ENCODE data around the gene TUB.

Gene TUB

DNA sequence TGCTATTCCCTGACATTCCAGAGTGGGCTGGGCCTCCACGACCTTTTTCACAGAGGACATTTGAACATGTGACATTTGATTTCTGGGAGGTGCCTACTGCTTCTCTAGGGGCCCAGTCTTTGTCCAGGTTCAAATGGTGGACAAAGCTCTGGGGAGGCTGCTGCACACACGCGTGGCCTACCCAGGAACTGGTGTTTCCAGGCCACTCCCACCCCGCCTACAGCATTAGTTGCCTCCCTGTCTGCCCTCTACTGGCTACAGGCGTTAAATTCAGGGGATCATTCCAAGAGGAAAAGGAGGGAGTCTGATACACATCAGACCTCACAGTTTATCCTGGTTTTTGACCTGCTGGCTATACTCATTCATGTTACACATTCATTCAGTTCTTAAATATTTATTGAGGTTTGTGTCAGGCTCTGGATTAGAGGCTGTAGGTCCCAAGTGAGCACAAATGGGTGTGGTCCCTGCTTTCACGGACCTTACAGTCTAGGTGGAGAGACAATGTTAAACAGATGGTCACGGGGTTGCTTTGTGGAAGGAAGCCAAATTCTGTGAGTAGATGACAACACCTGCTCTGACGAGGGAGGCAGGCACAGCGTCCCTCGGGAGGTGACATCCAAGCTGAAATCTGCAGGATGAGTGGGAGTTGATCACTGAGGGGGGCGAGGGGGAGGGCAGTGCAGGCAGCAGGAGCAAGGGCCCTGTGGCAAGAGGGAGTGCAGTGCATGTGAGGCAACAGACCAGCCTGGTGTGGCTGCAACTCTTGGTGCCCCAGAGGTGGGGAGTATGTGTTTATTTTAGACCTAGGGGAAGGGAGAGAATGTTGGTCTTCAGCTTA is 11.8 kb downstream of the TUB start:
- peak; percentile 35 for DNase-seq

DNA sequence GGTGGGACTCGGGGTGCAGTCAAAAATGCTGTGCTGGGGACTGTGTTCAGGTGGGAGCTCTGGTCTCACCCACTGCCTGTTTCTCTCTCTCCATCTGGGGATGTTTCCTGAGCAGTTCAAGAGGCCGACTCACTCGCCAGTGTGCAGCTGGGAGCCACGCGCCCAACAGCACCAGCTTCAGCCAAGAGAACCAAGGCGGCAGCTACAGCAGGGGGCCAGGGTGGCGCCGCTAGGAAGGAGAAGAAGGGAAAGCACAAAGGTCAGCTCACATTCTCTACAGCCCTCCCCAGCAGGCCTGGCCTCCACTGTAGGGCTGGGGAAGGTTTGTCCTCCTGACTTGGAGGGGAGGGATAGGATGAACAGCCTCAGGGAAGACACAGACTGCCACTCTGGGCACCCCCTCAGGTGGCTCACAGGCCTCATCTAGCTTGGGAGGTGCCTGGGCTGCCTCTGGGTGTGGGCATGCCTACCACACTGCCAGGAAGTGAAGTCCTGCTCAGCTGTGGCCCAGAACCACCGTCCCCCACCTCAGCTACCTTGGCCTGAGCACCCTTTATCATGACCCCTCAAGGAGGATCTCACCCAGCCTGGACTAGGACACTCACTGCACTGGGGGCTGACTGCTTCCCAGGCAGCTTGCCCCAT is 13.0 kb downstream of the TUB start:
- no peak for DNase-seq

DNA sequence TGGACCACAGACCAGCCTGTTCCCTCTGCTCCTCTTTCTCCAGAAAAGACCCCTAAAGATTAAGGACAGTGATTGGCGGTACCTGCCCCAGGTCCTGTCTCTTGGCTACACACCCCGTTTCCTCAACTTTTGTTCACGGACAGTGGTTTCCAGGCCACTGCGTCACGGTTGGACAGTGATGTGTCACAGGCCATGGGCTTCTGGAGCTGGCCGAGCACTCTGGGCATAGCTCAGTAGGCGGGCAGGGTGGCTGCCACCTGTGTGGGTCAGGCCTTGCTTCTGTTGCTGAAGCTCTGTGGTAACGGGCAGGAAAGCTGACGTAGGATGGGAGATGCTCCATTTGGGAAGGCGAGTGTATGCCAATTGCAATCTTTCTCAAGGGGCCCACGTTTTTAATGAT is 13.6 kb downstream of the TUB start:
- no peak for DNase-seq

DNA sequence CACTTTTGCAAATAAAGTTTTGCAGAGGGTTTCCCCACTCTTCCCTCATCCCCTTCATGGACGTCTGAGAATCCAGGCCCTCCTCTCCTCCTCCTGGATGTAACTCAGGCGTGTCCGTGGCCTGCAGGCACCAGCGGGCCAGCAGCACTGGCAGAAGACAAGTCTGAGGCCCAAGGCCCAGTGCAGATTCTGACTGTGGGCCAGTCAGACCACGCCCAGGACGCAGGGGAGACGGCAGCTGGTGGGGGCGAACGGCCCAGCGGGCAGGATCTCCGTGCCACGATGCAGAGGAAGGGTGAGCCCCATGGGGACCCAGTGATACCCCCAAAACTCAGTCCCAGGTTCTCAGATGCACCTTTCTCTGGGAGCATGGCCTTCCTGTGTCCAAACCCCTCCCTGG is 14.4 kb downstream of the TUB start:
- DNase-seq: no peak

DNA sequence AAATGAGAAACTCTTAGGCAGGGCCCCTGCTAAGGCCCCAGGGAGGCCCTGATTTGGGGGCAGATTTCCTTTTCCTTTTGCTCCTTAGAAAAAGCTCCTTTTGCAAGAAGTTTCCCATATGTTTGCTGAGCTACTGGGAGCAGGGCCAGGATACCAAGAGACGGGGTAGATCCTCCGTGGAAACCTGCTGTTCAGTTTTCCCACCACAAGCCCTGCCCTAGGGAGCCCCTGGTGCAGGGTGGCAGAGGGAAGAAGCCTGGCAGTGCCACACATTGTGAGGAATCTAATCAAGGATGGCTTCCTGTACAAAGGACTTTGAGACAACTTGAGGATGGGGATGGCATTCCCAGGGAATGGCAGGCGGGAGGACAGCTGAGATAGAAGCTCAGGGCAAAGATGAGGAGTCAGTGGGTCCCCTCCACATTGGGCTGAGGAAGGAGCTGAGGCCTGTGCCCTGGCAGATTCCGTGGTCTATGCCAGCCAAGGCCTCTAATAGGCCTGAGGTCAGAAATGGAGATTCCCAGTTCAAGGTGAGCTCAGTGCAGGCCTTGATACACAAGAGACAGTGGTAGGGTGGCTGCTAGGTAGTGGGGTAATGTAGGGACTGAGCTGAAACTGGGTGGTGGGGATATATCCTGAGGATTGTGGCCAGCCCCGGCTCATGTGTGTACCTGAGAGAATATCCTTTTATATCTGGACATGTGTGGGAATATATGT is 15.0 kb downstream of the TUB start:
- DNase-seq: no peak

DNA sequence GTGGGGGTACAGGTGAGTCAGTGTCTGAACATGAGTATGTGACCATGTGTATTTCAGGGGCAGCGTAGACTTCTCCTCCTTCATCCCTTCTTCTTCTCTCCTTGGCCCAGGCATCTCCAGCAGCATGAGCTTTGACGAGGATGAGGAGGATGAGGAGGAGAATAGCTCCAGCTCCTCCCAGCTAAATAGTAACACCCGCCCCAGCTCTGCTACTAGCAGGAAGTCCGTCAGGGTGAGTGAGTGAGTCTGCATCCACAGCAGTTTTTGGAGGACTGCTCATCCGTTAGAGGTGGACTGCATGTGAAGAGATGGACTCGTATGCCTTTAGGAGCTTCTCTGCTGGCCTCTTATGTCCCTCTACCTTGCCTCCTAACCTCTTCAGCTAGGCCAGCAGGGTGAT is 15.6 kb downstream of the TUB start:
- no peak for DNase-seq

DNA sequence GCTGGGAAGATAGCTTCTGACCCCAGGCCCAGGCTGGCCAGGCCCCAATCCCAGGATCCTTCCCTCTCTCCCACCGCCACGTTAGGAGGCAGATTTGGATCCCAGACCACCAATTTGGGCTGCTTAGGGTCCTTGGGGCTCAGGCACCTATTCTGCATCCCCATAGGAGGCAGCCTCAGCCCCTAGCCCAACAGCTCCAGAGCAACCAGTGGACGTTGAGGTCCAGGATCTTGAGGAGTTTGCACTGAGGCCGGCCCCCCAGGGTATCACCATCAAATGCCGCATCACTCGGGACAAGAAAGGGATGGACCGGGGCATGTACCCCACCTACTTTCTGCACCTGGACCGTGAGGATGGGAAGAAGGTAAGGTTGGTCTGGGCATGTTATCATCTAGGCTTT is 16.1 kb downstream of the TUB start:
- no peak for DNase-seq

DNA sequence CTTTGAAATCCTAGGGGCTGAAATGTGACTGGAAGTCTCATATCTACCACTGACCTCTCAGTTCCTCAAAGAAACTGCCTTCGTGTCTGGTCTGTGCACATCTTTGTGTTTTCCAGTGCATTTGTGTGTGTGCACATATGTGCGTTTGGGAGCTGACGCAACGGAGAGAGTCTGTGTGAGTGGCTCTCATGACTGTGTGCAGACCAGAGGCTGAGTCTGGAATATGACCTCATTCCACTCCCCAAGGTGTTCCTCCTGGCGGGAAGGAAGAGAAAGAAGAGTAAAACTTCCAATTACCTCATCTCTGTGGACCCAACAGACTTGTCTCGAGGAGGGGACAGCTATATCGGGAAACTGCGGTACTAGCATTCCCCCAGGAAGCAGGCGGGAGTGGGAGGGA is 16.5 kb downstream of the TUB start:
- no peak for DNase-seq

DNA sequence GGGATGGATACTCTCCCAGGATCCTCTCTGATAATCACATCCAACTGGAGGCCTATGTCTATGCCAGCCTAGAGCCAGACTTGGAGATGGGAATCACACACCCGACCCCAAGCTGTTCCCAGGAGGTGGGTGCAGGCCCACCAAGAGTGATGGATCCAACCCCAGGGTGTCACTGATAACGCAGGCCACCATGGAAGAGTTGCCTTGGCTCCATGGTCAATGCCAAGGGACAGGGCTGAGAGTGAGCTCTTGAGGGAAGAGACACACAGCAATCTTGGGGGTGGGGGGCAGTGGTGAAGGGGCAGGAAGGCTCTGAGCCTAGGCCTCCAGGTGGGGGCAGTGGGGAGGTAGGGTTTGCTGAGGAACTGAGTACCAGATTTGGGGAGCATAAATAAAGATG is 16.9 kb downstream of the TUB start:
- DNase-seq: no peak

DNA sequence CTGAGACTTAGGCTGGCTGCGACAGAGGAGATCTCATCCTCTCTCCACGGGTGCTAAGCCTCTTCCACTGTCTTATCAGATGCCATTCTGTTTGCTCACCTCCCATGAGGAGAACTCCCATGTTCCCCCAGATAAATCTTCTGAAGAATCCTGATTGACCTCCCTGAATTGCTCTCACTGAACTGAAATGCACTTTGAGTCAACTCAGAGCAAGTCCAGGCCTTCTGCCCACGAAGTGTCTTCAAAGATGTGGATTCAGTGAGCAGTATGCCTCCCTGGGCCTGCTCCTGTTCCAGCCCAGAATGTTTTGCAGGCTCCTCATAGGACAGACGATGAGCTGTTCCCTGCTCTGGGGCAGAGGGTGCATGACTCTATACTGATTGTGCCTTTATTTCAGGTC is 17.4 kb downstream of the TUB start:
- no peak for DNase-seq

DNA sequence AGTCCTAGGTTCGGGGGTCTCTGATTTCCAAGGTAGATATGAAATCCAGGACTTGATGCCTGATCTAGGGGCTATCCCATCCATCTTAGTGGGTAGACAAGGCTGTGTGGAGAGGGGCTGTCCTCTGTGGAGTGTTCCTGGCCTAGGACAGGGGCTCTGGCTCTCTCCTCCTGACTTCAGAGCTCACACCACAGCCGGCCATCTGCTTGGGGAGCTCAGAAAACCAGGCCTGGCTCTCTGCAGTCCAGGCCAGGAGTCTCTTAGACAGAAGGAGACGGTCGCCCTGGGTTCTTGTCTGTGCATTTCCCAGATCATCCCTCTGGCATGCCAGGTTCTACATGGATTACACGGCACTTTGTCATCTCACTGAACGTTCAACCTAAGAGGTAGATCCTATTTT is 17.9 kb downstream of the TUB start:
- DNase-seq: no peak

DNA sequence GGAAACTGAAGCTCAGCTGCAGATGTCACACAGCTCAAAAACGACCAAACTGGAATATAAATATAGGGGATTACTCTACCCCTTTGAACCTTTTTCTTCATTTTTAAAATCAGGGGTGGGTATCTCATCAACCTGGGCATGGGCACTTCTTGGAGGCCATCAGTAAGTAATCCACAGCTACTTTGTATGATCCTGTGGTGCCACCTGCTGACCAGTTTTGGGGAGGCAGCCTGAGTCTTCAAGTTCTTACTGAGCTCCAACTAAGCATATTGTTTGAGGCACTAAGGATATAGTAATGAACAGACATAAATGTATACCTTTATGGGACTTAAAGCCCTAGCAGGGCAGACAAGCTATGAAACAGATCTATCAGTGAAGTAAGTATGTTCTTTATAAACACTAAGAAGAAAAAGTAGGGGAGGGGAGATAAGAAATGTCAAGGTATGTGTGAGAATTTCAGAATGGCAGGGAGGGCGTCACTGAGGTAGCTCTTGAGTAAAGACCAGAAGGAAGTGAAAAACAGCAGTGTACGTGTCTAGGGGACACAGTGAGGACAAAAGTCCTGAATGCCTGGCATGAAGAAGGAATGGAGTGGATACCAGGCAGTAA is 18.4 kb downstream of the TUB start:
- peak; percentile 36 for DNase-seq

DNA sequence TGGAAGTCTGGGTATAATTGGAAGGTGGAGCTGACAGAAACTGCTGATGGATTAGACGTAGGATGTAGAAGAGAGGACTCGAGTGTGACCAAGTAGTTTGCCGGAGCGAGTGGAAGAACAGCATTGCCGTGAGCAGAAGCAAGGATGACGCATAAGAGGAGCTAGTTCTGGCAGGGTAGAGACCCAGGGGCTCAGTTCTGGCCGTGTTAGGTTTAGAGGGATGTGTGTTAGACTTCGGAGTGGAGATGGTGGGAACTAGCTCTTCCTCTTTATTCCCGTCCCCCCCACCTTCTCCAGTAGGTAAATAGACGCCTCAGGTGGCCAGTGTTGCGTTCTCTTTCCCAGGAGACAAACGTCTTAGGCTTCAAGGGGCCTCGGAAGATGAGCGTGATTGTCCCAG is 19.1 kb downstream of the TUB start:
- no peak for DNase-seq

DNA sequence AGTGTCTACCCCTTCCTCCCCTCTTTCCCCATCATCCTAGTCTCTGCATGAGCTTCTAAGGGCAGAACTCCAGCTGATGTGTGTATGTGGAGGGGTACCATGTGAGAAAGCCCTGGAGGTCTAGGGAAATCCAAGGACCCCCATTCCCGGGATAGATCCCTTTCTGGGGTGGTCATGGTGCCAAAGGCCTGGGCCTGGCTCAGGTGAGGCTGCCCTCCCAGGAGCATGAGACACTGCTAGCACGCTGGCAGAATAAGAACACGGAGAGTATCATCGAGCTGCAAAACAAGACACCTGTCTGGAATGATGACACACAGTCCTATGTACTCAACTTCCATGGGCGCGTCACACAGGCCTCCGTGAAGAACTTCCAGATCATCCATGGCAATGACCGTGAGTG is 19.6 kb downstream of the TUB start:
- no peak for DNase-seq

DNA sequence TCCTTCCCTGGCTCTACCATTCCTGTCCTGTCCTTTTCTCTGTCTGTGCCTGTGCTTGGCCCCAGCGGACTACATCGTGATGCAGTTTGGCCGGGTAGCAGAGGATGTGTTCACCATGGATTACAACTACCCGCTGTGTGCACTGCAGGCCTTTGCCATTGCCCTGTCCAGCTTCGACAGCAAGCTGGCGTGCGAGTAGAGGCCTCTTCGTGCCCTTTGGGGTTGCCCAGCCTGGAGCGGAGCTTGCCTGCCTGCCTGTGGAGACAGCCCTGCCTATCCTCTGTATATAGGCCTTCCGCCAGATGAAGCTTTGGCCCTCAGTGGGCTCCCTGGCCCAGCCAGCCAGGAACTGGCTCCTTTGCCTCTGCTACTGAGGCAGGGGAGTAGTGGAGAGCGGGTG is 20.4 kb downstream of the TUB start:
- DNase-seq: no peak

DNA sequence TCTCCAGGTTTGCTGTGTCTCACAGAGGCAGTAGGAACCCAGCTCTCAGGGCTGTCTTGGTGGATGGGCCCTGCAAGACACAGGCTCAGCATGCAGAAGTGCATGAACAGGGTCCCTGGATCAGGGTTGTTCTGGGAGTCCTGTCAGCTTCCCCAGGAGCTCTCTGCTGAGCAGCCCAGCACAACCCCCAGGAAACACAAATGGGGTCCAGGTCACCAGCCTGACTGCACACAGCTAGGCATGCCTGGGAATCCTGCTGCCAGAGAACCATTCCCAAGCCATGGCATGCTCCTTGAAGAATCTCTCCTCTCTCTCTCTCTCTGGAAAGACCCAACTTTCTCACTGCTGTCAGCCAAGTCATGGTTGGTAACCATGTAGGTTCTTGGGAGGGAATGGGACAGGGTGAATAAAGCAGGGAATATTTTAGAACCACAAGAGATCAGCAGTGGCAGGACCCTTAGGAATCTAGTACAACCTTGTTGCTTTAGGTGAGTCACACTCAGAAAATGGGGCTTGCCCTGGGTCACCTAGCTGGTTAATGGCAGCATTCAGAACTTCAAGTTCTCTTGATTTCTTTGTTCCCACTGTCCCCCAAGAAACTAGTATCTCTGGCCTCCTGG is 21.4 kb downstream of the TUB start:
- no peak for DNase-seq

DNA sequence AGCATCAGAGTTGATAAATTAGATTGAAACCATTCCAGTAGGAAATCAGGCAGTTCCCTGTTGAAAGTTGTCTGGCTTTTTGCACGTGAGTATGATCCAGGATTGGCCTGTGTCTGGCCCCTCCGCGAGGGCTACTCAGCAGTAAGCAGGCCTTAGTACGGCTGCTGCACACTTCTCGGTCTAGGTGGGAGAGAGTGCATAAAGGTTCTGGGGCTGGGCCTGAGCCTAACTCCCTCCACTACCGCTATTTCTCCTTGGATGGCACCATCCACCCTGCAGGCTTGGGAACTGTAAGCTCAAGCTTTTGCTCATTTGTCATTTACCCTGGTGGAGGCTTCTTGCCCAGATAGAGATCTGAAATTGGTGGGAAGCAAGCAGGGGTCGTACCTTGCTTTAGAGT is 22.0 kb downstream of the TUB start:
- DNase-seq: no peak

DNA sequence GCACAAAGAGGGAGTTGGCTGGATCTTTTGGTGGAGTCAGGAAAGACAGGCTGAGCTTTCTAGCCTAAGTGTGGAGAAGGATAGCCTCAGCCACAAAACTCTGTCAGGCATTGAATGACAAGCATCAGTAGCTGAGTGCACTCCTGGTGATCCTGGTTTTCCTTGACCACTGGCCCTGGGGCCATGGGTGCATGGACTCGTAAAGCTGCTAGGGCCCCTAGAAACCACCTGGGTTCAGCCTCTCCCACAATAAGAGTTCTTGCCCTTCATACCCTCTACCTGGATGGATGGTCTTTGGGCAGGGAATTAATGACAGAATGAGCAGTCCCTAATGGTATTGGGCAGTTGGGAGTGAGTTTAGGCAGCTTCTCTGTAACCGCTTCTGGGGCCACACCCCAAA is 22.9 kb downstream of the TUB start:
- no peak for DNase-seq

DNA sequence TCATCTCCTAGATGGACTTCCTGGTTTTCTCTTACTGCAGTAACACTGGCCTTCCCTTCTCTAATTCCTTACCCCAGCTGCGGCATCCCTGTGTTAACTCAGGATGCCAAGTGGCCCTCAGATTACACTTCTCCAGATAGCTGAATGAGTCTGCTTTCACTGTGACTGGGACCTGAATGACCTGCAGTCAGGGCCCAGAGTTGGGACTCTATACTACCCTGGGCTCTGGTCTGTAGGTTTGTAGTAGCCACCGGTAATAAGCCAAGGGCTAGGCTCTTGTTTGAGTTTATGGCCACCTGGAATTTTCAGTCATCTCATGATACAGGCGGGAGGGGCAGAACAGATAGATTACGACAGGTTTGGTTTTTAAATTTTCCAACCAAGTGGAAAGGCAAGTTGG is 24.1 kb downstream of the TUB start:
- no peak for DNase-seq

DNA sequence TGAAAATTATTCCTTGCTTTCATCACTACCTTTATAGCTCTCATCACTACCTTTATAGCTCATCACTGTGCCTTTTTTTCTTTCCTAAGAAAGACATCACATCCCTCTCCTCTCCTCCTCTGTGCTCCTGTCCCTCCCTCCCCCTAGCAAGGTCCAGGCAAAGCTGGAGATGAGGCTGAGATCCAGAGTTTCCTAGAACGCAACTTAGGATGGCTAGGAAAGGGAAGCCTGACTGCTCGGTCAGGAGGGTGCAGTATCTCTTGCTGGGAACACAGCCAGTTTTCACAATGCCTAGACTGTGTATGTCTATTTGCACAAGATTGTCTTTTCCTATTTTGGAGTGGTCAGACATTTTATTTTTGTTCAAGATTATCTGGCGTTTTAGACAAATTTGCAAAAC is 24.7 kb downstream of the TUB start:
- DNase-seq: no peak

DNA sequence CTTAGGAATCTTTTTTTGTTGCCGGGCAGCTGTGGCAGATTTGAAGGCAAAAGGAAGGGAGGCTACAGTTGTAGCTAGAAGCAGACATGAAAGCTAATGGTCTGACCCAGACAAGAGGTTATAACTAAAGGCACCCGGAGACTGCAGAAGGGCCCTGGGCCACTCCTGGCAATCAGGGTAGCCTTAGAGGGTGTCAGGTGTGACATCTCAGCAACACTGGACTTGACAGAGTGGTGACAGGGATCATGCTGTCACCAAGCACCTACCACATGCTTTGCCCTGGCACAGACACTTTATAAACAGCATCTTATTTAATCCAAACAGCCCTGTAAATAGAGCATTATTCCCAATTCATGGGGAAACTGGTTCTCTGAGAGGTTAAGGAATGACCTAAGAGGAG is 25.7 kb downstream of the TUB start:
- DNase-seq: no peak

DNA sequence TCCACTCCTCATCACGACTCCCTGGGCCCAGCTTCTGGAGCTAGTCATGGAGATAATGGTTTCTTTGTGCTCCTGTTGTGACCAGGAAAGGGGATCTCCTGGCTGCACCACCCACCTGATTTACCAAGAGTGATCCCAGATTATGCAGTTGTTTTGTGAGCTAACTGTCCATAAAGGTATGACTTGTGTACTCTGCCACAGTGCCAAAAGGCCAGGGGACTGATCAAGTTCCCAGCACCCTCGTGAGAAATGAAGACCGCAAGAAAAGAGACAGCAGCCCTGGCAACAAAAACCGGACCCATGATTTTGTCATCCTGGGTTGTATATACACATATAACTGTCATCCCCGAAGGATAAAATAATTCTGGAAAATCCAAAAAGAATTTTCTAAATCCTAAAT is 26.6 kb downstream of the TUB start:
- no peak for DNase-seq

DNA sequence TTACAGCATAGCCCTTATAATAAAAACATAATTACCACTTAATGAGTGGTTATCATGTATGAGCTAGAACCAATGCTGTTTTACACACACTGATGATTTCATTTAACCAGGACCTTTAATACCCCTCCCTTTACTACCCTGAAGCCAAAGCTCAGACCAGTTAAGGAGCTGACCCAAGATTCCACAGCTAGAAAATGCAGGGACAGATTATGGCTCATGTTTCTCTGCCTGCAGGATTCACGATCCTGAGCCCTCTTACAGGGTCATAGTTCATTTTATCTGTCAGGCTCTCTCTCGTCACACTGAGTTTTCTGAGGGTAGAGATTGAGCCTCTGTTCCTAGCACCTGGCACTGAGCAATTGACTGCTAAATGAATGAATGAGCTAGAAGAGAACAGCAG is 27.4 kb downstream of the TUB start:
- DNase-seq: no peak

Measured in amniotic stem cell (primary cell).